Panc1 (cell line): ENCODE results near the gene ZDHHC11B. TPM values are rescaled to one million over a fixed set of nuclear protein-coding genes. Genes with fewer than 3 reads are reported as not detected.

Source experiments
- ATAC-seq: fragments of 200-7000 bp; cut with Tn5 transposase; 2 replicates; pipeline ENCODE4 v1.9.1; 2020; ENCODE audit warnings: mild to moderate bottlenecking, moderate library complexity
- BruUV-seq: library from RNA; stranded (reverse); fragments of 400-500 nt; replicated peaks from 2 replicates; lab custom pipeline; 2021; lab: Mats Ljungman, UMichigan
- CTCF ChIA-PET: fragments of 300-600 bp; sonication (Branson Sonifier 250); formaldehyde crosslinking; loops from one replicate; lab custom pipeline; 2022; ENCODE audit warnings: antibody characterized with exemption; lab: Charles Lee
- POLR2A ChIA-PET: fragments of 300-600 bp; sonication (Branson Sonifier 250); formaldehyde crosslinking; loops from one replicate; lab custom pipeline; 2022; ENCODE audit warnings: antibody characterized with exemption; lab: Charles Lee
- DNase-seq: peaks from one replicate; pipeline ENCODE4 v3.0.0-alpha.2; 2010; ENCODE audit warnings: low read depth, low spot score
- H3K27ac ChIP-seq: 2 replicates; pipeline ENCODE4 v1.5.1; 2011; ENCODE audit warnings: mild to moderate bottlenecking, low read length, inconsistent platforms
- H3K27me3 ChIP-seq: fragments of 200-500 bp; sonication (Bioruptor generic); 2 replicates; pipeline ENCODE4 v1.6.0; 2014; ENCODE audit warnings: low read length, inconsistent platforms; ENCODE audit not compliant: control insufficient read depth, insufficient read depth
- H3K36me3 ChIP-seq: fragments of 200-500 bp; sonication (Bioruptor generic); 2 replicates; pipeline ENCODE4 v1.5.1; 2014; ENCODE audit warnings: inconsistent platforms, mild to moderate bottlenecking, low read length, moderate library complexity; ENCODE audit not compliant: control insufficient read depth, insufficient read depth
- H3K4me1 ChIP-seq: 2 replicates; pipeline ENCODE4 v1.5.1; 2011; ENCODE audit warnings: inconsistent platforms, mild to moderate bottlenecking, low read length, moderate library complexity; ENCODE audit not compliant: control insufficient read depth, insufficient read depth
- H3K4me3 ChIP-seq, 2 experiments: 2 replicates each; pipeline ENCODE4 v1.5.1; 2011 to 2012; ENCODE audit warnings: low read depth in 2 of 2, low read length in 2 of 2, mild to moderate bottlenecking in 2 of 2, inconsistent platforms in 1 of 2, moderate library complexity in 1 of 2
- H3K9me3 ChIP-seq: fragments of 200-500 bp; sonication (Bioruptor generic); 2 replicates; pipeline ENCODE4 v1.5.1; 2014; ENCODE audit warnings: low read depth, mild to moderate bottlenecking, inconsistent platforms, low read length, moderate library complexity; ENCODE audit not compliant: control insufficient read depth, insufficient read depth
- CTCF ChIP-seq: fragments of 450-650 bp; IDR thresholded peaks from 2 replicates; pipeline ENCODE4 v1.5.1; 2017; ENCODE audit warnings: mild to moderate bottlenecking
- POLR2AphosphoS5 ChIP-seq: IDR thresholded peaks from 2 replicates; pipeline ENCODE4 v1.6.1; 2012; ENCODE audit warnings: mild to moderate bottlenecking, low read depth, low read length, moderate library complexity
- REST ChIP-seq, 2 experiments: IDR thresholded peaks; 2 replicates each; pipeline ENCODE4 v1.6.1; 2011 to 2012; ENCODE audit warnings: low read depth in 2 of 2, control low read depth in 1 of 2, low read length in 1 of 2, mild to moderate bottlenecking in 1 of 2, moderate library complexity in 1 of 2; ENCODE audit not compliant: insufficient read depth in 1 of 2
- SIN3A ChIP-seq: IDR thresholded peaks from 2 replicates; pipeline ENCODE4 v1.6.1; 2012; ENCODE audit warnings: low read depth, mild to moderate bottlenecking, low read length, moderate library complexity, borderline replicate concordance; ENCODE audit not compliant: insufficient read depth
- TCF7L2 ChIP-seq: IDR thresholded peaks from 2 replicates; pipeline ENCODE4 v1.6.1; 2011; ENCODE audit warnings: mild to moderate bottlenecking, low read depth, low read length, inconsistent platforms
- in situ Hi-C: cut with HindIII; loops from 2 replicates; pipeline ENCODE4 v1.10.0; 2016; ENCODE audit warnings: low sequenced_read_pairs, low pct_unique_long_range_greater_than_20kb
- intact Hi-C: fragments of 100-400 bp; cut with micrococcal nuclease; formaldehyde crosslinking; loops from one replicate; pipeline ENCODE4 v1.10.0; 2022; ENCODE audit not compliant: unreplicated experiment
- total RNA-seq: library from RNA; stranded (reverse); gene quantifications from one replicate; pipeline ENCODE4 v1.2.1, GENCODE V29; 2021; ENCODE audit not compliant: unreplicated experiment

Gene ZDHHC11B
- total RNA-seq, 1 experiment from 2014 or later: 1.4 TPM

GRCh38 chr5:765948-766631, 18.4 kb downstream of the ZDHHC11B start:
- no peak overlapping the region for H3K4me3 ChIP-seq
- no TSS peak for BruUV-seq
- in situ Hi-C loops (no loop called here), intact Hi-C loops (no loop called here)
- no peaks in the 10 kb centered on the region for H3K27me3 ChIP-seq
- TF ChIP-seq REST (IDR thresholded peaks at IDR 0.05; ENCODE audit: insufficient read depth in 1 of 2, low read depth in 2 of 2, low read length in 1 of 2): no peak
- TF ChIP-seq SIN3A: no peak
- TF ChIP-seq POLR2AphosphoS5: no peak
- no peaks in the 10 kb centered on the region for H3K9me3 ChIP-seq
- no peak for ATAC-seq
- DNase-seq: no peak
- POLR2A ChIA-PET: no interaction called here
- CTCF ChIA-PET: no interaction called here
- no peak overlapping the region for H3K27ac ChIP-seq
- H3K4me1 ChIP-seq: no peaks in the 10 kb centered on the region
- H3K36me3 ChIP-seq: no peaks in the 10 kb centered on the region

GRCh38 chr5:763998-764781, 20.3 kb downstream of the ZDHHC11B start:
- no peak for DNase-seq
- Histone ChIP-seq H3K36me3 (no peaks in the 10 kb centered on the region), H3K27me3 (no peaks in the 10 kb centered on the region), H3K27ac (no peak overlapping the region), H3K4me3 (no peak overlapping the region), H3K9me3 (no peaks in the 10 kb centered on the region), H3K4me1 (peaks cover 2% of the 10 kb centered on the region; the same call in 1 of the 2 replicates)
- CTCF ChIA-PET: no interaction called here
- no peak for TF ChIP-seq TCF7L2
- TF ChIP-seq POLR2AphosphoS5: no peak
- TF ChIP-seq SIN3A: no peak
- no peak for TF ChIP-seq CTCF
- no peak for TF ChIP-seq REST (IDR thresholded peaks at IDR 0.05; ENCODE audit: insufficient read depth in 1 of 2, low read depth in 2 of 2, low read length in 1 of 2)
- POLR2A ChIA-PET: no interaction called here
- no TSS peak for BruUV-seq
- ATAC-seq: no peak
- in situ Hi-C loops: no loop called here
- intact Hi-C loops: no loop called here
